ENCODE measurements around the gene KRT13. TPM values are rescaled to one million over a fixed set of nuclear protein-coding genes. Genes with fewer than 3 reads are reported as not detected.

Gene KRT13
- total RNA-seq, 1 donor from 2014 or later, result 5.5 TPM

GRCh38 chr17:41500131-41500911 lies 5.1 kb downstream of the KRT13 start:
- H3K27ac ChIP-seq, result no peak overlapping the region
- ATAC-seq (no peak), DNase-seq (no peak)
- H3K27me3 ChIP-seq, result no peaks in the 10 kb centered on the region
- H3K9me3 ChIP-seq, result no peaks in the 10 kb centered on the region
- H3K4me1 ChIP-seq, result peaks cover 11% of the 10 kb centered on the region
- no peaks in the 10 kb centered on the region for H3K36me3 ChIP-seq
- H3K4me3 ChIP-seq, result no peak overlapping the region
- intact Hi-C loops (cut with DNase I), result no loop called here
- TF ChIP-seq, protein P1, sequence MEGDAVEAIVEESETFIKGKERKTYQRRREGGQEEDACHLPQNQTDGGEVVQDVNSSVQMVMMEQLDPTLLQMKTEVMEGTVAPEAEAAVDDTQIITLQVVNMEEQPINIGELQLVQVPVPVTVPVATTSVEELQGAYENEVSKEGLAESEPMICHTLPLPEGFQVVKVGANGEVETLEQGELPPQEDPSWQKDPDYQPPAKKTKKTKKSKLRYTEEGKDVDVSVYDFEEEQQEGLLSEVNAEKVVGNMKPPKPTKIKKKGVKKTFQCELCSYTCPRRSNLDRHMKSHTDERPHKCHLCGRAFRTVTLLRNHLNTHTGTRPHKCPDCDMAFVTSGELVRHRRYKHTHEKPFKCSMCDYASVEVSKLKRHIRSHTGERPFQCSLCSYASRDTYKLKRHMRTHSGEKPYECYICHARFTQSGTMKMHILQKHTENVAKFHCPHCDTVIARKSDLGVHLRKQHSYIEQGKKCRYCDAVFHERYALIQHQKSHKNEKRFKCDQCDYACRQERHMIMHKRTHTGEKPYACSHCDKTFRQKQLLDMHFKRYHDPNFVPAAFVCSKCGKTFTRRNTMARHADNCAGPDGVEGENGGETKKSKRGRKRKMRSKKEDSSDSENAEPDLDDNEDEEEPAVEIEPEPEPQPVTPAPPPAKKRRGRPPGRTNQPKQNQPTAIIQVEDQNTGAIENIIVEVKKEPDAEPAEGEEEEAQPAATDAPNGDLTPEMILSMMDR (IDR thresholded peaks at IDR 0.05), result no peak

GRCh38 chr17:41499714-41500113 lies 5.7 kb downstream of the KRT13 start:
- no peak overlapping the region for H3K27ac ChIP-seq

DNA sequence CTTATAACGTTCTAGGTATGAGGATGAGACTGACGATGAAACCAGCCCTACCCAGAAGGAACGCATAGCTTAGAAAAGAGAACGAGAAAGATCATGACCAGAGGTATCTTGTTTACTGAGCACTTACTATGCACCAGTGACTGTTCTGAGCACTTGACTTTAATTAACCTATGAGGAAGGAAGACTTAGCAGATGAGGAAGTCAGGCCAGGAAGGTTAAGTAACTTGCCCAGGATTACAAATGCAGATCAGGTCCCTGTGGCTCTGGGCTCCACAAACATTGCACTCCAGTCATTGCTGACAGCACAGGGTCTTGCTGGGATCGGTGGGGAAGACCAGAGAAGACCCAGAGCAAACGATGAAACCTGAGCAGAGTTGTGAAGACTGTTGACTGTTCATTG lies 7.1 kb downstream of the KRT13 start:
- H3K27ac ChIP-seq, result peak overlapping the region; percentile 63
- ATAC-seq, result peak; percentile 65

More at GRCh38 chr17:41499714-41500113, 5.7 kb downstream of the KRT13 start:
- no peak overlapping the region for H3K4me3 ChIP-seq
- H3K36me3 ChIP-seq, result no peaks in the 10 kb centered on the region
- TF ChIP-seq, protein P1 (IDR thresholded peaks at IDR 0.05), result no peak
- no peak for ATAC-seq
- no peaks in the 10 kb centered on the region for H3K9me3 ChIP-seq
- H3K27me3 ChIP-seq, result no peaks in the 10 kb centered on the region
- DNase-seq, result no peak
- H3K4me1 ChIP-seq, result peaks cover 11% of the 10 kb centered on the region
- intact Hi-C loops (cut with DNase I), result no loop called here

GRCh38 chr17:41496803-41497484 lies 8.5 kb downstream of the KRT13 start:
- Histone ChIP-seq H3K4me1 (peaks cover 11% of the 10 kb centered on the region), H3K4me3 (no peak overlapping the region), H3K27ac (peak overlapping the region; percentile 36), H3K27me3 (no peaks in the 10 kb centered on the region), H3K9me3 (no peaks in the 10 kb centered on the region), H3K36me3 (no peaks in the 10 kb centered on the region)
- TF ChIP-seq, protein P1 (IDR thresholded peaks at IDR 0.05), result peak; percentile 70
- DNase-seq, result peak; percentile 92
- peak; percentile 96 for ATAC-seq
- intact Hi-C loops (cut with DNase I), result no loop called here

More for the DNA sequence above, 7.1 kb downstream of the KRT13 start:
- TF ChIP-seq, protein P1 (IDR thresholded peaks at IDR 0.05), result no peak
- Histone ChIP-seq H3K36me3 (no peaks in the 10 kb centered on the region), H3K9me3 (no peaks in the 10 kb centered on the region), H3K4me3 (no peak overlapping the region), H3K27me3 (no peaks in the 10 kb centered on the region), H3K4me1 (peaks cover 11% of the 10 kb centered on the region)
- no peak for DNase-seq
- intact Hi-C loops (cut with DNase I), result no loop called here

GRCh38 chr17:41494524-41494923 lies 10.9 kb downstream of the KRT13 start:
- no peak for ATAC-seq
- TF ChIP-seq, protein P1 (IDR thresholded peaks at IDR 0.05), result no peak
- no peaks in the 10 kb centered on the region for H3K36me3 ChIP-seq
- H3K4me1 ChIP-seq, result peaks cover 11% of the 10 kb centered on the region
- H3K4me3 ChIP-seq, result no peak overlapping the region
- no peaks in the 10 kb centered on the region for H3K27me3 ChIP-seq
- no peaks in the 10 kb centered on the region for H3K9me3 ChIP-seq
- intact Hi-C loops (cut with DNase I), result no loop called here
- DNase-seq, result no peak
- no peak overlapping the region for H3K27ac ChIP-seq

Measured in upper lobe of right lung (tissue), 1 donor.